Measurements from ENCODE around the gene ABHD5. TPM values are rescaled to one million over a fixed set of nuclear protein-coding genes. Genes with fewer than 3 reads are reported as not detected.

The ABHD5 gene
- total and polyA plus RNA-seq, 8 donors: 3.2 to 38.0 (median 24.5) TPM

- H3K27me3 ChIP-seq: no peaks in the 10 kb centered on the region
- TF ChIP-seq POLR2A (IDR thresholded peaks at IDR 0.05) (no peak), CTCF (IDR thresholded peaks at IDR 0.05) (no peak), EP300 (IDR thresholded peaks at IDR 0.05) (no peak), POLR2AphosphoS5 (IDR thresholded peaks at IDR 0.05) (no peak)
- no peak overlapping the region for H3K4me3 ChIP-seq
- intact Hi-C loops (cut with DNase I; ENCODE audit: low total_unique reads): no loop called here
- 15 to 50% (median 26%) methylated on average over 1 of the region's 1 CpG for WGBS, 5 donors
- DNase-seq: no peak
- no peaks in the 10 kb centered on the region for H3K9me3 ChIP-seq
- peaks cover 0 to 17% (median 4%) of the 10 kb centered on the region in 4 donors for H3K36me3 ChIP-seq
- H3K27ac ChIP-seq: peak overlapping the region in 2 of 5 donors; percentile 38 to 66
- H3K4me1 ChIP-seq: peaks cover 16 to 73% (median 44%) of the 10 kb centered on the region in 4 donors
These were observed 5.7 kb downstream of the ABHD5 start for GRCh38 chr3:43696441-43696840.

- peaks cover 0 to 21% (median 8%) of the 10 kb centered on the region in 4 donors for H3K36me3 ChIP-seq
- H3K4me1 ChIP-seq: peaks cover 13 to 70% (median 42%) of the 10 kb centered on the region in 4 donors
- no peaks in the 10 kb centered on the region for H3K27me3 ChIP-seq
- H3K9me3 ChIP-seq: no peaks in the 10 kb centered on the region
- WGBS, 5 donors: 34 to 65% (median 49%) methylated on average over 1 of the region's 1 CpG
- H3K4me3 ChIP-seq: no peak overlapping the region
- no peak for TF ChIP-seq CTCF (IDR thresholded peaks at IDR 0.05)
- no peak for TF ChIP-seq POLR2A (IDR thresholded peaks at IDR 0.05)
- no peak for TF ChIP-seq EP300 (IDR thresholded peaks at IDR 0.05)
- TF ChIP-seq POLR2AphosphoS5 (IDR thresholded peaks at IDR 0.05): no peak
- intact Hi-C loops (cut with DNase I; ENCODE audit: low total_unique reads): no loop called here
- DNase-seq: no peak
- H3K27ac ChIP-seq: peak overlapping the region in 2 of 5 donors; percentile 38 to 66
These were observed 6.1 kb downstream of the ABHD5 start for GRCh38 chr3:43696881-43697280.

- no peak overlapping the region for H3K27ac ChIP-seq
- no peaks in the 10 kb centered on the region for H3K9me3 ChIP-seq
- no peak for DNase-seq
- TF ChIP-seq POLR2A (IDR thresholded peaks at IDR 0.05) (no peak), CTCF (IDR thresholded peaks at IDR 0.05) (no peak), POLR2AphosphoS5 (IDR thresholded peaks at IDR 0.05) (no peak), EP300 (IDR thresholded peaks at IDR 0.05) (no peak)
- no peaks in the 10 kb centered on the region for H3K27me3 ChIP-seq
- intact Hi-C loops (cut with DNase I; ENCODE audit: low total_unique reads): no loop called here
- peaks cover 7 to 42% (median 24%) of the 10 kb centered on the region in 4 donors for H3K4me1 ChIP-seq
- 35 to 100% (median 87%) methylated on average over 1 of the region's 1 CpG for WGBS, 5 donors
- H3K36me3 ChIP-seq: peaks cover 4 to 39% (median 27%) of the 10 kb centered on the region in 4 donors
- H3K4me3 ChIP-seq: no peak overlapping the region
These were observed 9.1 kb downstream of the ABHD5 start for GRCh38 chr3:43699864-43700263.

GRCh38 chr3:43704697-43705096 lies 14.0 kb downstream of the ABHD5 start:
- H3K4me1 ChIP-seq: peaks cover 0 to 35% (median 13%) of the 10 kb centered on the region in 4 donors
- no peak for TF ChIP-seq POLR2AphosphoS5 (IDR thresholded peaks at IDR 0.05)
- no peak for TF ChIP-seq POLR2A (IDR thresholded peaks at IDR 0.05)
- no peak for TF ChIP-seq CTCF (IDR thresholded peaks at IDR 0.05)
- TF ChIP-seq EP300 (IDR thresholded peaks at IDR 0.05): no peak
- no peaks in the 10 kb centered on the region for H3K9me3 ChIP-seq
- peaks cover 4 to 48% (median 27%) of the 10 kb centered on the region in 4 donors for H3K36me3 ChIP-seq
- no peak overlapping the region for H3K4me3 ChIP-seq
- H3K27ac ChIP-seq: no peak overlapping the region
- no peak for DNase-seq
- intact Hi-C loops (cut with DNase I; ENCODE audit: low total_unique reads): no loop called here
- no peaks in the 10 kb centered on the region for H3K27me3 ChIP-seq

Measured in stomach (tissue), 9 donors.